HG03280 (cell line): ENCODE data around the gene DNAJB8.

Experiments used
- ATAC-seq: cut with Tn5 transposase; IDR thresholded peaks from one replicate; pipeline ENCODE4 v1.9.1; 2021; ENCODE audit warnings: mild to moderate bottlenecking, moderate library complexity; ENCODE audit not compliant: unreplicated experiment

DNAJB8 gene

DNA sequence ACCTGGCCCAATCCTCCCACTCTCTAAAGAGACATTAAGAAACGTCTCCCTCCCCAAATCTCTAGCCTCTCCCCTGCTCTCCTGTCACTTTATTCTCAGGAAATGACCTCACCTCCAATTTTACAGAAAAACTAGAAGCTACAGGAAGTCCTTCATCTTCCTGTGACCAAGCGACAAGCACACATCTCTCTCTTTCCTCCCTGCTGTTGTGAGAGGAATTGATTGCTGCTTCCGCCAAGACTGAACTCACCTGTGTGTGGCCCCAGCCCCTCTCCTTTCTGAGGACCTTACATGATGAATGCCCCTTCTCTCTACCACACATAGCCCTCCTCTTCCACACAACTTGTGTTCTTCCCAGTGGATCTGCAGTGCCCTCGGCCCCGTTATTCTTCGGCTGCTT lies 18.2 kb downstream of the DNAJB8 start:
- no peak for ATAC-seq

- ATAC-seq = no peak
Measured at GRCh38 chr3:128447561-128448013, 19.1 kb downstream of the DNAJB8 start.

DNA sequence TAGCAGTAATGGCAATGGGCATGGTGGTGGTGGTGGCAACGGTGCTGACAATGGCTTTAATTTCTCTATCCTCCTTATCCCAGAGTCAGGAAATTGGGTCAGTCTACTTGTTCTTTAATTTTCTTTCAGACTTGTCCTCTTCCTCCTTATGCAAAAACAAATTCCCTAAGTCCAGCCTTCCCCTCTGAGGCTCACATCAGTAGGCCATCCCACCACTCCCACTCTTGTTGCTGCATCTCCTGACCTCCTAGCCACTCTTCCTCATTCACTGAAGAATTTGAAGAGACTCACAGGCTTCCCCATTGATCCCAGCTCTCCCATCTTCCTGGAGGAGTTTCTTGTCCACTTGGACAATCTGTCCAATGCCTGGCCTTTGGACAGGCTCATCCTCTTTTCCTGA lies 19.9 kb downstream of the DNAJB8 start:
- ATAC-seq = no peak

DNA sequence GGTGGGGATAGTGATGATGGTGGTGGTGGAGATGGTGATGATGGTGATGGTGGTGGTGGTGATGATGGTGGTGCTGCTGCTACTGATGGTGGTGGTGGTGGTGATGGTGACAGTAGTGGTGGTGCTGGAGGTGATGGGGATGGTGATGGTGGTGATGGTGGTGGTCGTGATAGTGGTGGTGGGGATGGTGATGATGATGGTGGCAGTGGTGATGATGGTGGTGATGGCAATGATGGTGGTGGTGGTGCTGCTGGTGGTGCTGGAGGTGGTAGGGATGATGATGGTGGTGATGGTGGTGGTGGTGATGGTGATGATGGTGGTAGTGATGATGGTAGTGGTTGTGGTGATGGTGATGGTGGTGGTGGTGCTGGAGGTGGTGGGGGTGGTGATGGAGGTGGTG lies 21.3 kb downstream of the DNAJB8 start:
- ATAC-seq = no peak

DNA sequence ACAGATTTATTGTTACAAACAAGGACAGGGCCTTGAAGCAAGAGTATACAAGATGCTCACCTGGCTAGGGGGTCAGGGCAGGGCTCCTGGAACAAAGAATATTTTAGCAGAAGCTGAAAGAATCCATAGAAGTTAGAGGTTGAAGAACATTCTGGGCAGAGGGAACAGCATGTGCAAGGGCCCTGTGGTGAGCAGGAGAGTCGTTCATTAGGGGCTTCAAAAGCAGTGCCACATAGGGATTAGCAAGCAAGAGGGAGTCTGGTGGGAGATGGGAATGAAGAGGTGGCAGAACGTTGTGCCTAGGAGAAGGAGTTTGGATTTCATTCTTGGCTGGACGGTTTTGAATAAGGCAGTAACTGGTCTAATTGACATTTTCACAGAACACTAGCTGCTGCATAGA lies 22.9 kb downstream of the DNAJB8 start:
- no peak for ATAC-seq

GRCh38 chr3:128442949-128443348 lies 23.7 kb downstream of the DNAJB8 start:
- no peak for ATAC-seq

GRCh38 chr3:128442070-128442469 lies 24.6 kb downstream of the DNAJB8 start:
- ATAC-seq = no peak

DNA sequence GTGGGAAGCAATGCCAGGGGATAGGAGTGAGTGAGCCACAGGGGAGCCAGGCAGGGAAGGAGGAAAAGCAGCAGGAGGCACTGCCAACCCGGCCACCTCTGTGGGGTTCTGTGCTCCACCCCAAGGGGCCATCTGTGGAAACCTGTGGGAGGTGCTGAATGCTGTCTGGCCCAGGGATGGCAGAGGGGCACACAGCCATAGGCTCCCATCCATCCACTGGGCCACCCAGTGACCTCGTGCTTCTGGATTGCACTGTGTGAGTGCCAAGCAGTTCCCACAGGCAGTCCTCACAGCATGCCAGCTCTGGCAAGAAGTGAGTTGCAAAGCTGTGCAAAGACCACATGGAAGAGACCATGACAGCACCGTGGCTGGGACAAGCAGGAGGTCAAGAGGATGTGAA lies 27.5 kb downstream of the DNAJB8 start:
- no peak for ATAC-seq

DNA sequence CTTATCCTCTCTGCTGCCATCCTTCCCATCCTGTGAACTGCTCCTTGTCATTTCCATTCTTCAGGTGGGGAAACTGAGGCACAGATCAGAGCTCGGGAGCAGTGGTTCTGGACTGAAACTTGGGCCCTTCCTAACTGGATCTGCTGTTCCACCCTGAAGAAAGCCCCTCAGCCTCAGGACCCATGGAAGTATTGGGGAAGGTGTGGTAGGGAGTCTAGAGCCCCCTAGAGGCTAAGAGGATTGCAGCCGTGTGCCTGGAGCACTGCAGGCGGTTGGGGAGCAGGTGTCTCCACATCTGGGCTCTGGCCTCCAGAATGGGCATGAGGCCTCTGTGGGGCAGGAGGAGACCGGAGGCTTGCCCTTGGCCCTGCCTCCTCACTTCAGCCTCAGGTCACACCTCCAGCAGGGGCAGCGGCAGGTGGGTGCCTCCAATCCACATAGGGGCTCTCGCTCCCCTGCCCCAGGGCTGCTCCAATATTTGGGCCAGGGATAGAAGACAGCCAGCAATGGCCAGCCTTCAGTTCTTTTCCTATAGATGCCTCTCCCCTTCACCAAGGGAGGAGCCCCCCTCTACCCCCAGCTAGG lies 28.1 kb downstream of the DNAJB8 start:
- no peak for ATAC-seq

DNA sequence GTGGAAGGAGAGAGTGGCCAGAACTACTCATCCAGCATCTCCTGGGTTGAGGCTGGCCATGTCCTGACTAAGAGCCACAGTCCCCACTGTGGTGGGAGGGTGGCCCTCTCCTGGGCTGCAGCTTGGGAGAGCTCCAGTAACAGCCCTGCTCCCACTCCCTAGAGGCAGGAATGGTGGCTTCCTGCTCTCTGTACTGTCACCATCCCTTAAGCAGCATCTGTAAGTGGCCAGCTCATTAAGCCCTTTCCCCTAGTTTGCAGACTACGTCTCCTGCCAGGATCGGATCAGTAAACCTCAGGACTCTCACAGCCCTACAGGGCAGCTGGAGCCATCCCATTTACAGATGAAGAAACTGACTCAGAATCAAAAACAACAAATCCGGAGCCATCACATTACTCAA lies 30.5 kb downstream of the DNAJB8 start:
- no peak for ATAC-seq

GRCh38 chr3:128435561-128435960 lies 31.1 kb downstream of the DNAJB8 start:
- no peak for ATAC-seq

DNA sequence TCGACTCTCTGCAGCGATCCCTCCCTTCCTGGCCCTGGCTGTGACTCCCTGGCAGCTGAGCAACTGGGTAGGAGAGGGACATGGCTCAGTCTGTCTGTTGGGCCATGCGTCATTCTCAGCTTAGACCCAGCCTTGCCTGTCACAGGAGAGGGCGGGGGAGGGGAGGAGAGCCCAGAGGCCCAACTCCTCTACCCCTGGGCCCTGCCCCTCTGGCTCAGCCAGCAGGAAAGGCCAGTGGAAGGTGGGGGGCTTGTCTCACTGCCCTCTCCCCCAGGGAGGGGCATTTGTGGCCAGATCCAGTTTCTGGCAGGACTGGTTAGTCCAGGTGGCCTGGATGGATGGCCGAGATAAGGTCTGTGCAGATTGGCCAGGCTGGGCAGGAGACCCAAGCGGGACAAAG lies 31.6 kb downstream of the DNAJB8 start:
- ATAC-seq = no peak

GRCh38 chr3:128434524-128434923 lies 32.2 kb downstream of the DNAJB8 start:
- no peak for ATAC-seq

DNA sequence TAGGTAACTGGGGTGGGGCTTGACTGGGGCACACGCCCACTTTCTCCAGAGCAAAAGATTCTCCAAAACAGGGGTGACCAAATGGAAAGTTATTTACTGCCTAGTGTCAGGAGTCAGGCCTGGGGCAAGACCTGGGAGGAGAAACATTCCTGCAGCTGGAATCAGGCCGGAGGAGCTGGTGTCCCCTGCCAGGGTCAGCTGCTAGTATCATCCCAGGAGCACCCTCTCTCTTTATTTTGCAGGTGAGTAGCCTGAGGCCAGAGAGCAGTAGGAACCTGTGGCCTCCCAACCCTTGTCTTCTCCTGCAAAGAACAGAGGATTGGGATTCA lies 32.9 kb downstream of the DNAJB8 start:
- no peak for ATAC-seq

DNA sequence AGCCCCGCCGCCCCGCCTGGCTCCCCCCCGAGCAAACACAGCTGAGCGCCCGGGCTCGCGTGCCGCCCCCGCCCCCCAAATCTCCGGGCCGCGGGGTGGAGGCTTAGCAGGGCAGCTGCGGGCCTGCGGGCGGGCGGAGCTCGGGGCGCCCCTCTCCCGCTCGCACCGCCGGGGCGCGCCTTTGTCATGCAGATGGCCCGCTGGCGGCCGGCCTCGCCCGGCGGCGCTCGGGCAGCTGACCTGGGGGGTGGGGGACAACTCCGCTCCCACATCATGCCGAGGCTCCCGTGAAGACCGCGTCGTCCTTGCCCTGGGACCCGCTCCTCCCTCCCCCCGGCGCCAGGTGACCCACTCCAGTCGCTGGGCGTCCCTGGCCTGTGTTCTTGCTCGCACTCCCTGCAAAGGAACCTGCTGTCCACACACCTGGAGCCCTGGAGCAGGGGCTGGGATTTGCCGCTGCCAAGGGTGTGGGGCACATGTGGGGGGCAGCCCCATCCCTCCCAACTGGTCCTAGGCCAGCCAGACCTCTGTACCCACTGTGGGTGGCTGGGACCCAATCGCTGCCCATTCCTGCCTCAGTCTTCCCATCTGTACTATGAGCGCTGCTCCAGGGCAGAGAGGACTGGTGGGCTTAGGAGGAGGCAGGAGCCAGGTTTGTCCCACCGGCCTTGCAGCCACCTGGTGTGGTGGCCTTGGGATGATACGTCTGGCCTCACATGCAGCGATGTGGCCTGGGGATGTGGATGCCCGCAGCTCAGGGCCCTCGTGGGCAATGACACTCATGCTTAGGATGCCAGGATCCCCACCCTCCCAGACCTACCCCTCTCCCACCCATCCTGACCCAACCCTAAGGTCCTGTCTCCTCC lies 33.5 kb downstream of the DNAJB8 start:
- no peak for ATAC-seq

DNA sequence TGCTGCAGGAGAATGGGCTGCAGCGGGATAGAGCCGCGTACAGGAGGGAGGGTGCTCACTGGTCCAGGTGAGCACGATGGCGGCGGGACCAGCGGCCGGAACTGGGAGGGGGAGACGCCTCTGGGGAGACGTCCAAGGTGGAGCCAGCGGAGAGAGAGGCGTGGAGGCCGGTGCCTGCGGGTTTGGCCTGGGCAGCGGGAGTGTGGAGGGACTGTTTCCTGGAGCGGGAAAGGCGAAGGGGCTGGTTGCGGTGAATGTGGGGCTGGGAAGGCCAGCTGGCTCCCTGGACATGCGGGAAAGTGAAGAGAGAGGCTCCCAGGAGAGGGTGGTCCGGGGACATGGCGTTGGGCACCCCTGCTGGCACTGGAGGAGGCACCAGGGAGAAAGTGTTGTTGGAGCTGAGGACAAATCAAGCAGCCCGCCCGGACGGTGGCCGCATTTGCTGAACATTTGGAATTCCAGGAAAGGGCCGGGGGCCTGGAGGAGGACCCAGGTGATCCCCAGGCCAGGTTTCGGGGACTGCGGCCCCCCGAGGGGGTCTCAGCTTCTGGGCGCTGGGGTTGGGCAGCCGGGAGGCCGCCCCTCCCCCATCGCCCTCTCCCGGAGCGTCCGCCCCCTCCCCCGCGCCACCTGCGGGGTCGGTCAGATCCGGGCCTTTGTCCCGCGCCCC lies 34.3 kb downstream of the DNAJB8 start:
- ATAC-seq = no peak

DNA sequence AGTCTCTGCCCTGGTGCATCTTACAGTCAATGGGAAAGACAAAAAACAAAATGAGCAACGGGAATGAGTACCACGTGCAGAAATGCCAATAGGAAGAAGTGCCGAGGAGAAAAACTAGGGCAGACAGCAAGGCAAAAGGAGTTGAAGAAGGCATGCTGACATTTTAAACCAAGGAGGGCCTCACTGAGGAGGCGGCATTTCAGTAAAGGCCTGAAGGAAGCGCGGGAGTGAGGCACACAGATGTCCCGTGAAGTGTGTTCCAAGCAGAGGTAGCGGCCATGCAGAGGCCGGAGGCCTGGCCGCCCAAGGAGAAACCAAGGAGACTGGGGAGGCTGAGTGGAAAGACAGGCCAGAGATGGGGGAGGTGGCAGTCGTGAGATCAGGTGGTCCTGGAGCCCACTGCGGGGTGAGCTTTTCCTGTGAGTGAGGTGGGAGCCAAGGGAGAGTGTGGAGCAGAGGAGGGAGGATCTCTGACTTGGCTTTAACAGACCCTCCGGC lies 34.8 kb downstream of the DNAJB8 start:
- no peak for ATAC-seq

DNA sequence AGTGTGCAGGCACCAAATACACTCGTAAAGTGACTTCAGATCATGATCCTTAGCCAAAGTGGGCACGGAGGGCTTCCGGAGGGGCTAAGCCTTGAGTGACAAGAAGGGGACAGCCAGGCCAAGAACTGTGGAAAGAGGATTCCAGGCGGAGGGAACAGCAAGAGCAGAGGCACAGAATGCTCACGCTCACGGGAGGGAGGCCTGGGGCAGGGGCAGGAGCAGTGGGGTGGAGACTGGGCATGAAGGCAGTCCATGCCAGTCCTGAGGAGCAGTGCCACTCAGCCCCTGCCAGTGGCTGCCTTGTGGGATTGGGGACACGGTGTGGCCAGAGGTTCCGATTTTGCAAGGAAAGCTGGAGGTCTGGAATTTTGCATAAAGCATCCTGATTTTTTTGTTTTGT lies 36.0 kb downstream of the DNAJB8 start:
- ATAC-seq = no peak

GRCh38 chr3:128430301-128430700 lies 36.4 kb downstream of the DNAJB8 start:
- ATAC-seq = no peak

- no peak for ATAC-seq
Measured at GRCh38 chr3:128429751-128430150, 36.9 kb downstream of the DNAJB8 start.

DNA sequence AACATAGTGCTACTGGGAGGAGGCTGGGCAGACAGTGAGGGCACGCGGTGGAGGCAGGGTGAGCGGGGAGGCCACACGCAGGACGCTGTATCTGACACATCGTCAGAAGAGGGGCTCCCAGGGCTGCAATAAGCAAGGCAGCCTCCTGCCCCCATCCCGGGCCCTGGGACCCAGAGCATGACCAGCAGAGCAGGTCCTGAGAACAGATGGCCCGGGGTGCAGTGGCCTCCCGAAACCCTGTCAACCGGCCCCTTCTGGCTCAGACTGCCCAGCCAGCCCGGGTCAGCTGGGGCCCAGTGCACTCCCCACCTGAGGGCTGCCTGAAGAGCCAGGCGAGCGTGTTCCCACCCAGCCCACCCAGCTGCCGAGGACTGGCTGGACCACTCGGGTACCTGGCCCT lies 37.4 kb downstream of the DNAJB8 start:
- ATAC-seq = no peak
